ENCODE results near the gene GPC4. TPM values are rescaled to one million over a fixed set of nuclear protein-coding genes. Genes with fewer than 3 reads are reported as not detected.

The GPC4 gene
- total RNA-seq, 1 donor from 2014 or later: 64.6 TPM

- H3K27ac Mint-ChIP-seq (ENCODE audit: unreplicated experiment): peak overlapping the region; percentile 38
- peak overlapping the region; percentile 47 for H3K4me3 Mint-ChIP-seq (ENCODE audit: unreplicated experiment)
Observed at GRCh38 chrX:133265331-133265730, 150.0 kb downstream of the GPC4 start.

GRCh38 chrX:133258481-133258880, 156.8 kb downstream of the GPC4 start:
- no peak overlapping the region for H3K4me3 Mint-ChIP-seq (ENCODE audit: unreplicated experiment)
- H3K27me3 Mint-ChIP-seq (ENCODE audit: low read depth): no peaks in the 10 kb centered on the region
- H3K36me3 Mint-ChIP-seq (ENCODE audit: low read depth): no peaks in the 10 kb centered on the region
- DNase-seq (ENCODE audit: low spot score): no peak
- H3K9me3 Mint-ChIP-seq (ENCODE audit: low read depth): no peaks in the 10 kb centered on the region
- H3K4me1 Mint-ChIP-seq (ENCODE audit: low read depth): peaks cover 27% of the 10 kb centered on the region
- no peak for TF ChIP-seq CTCF (IDR thresholded peaks at IDR 0.05)
- H3K27ac Mint-ChIP-seq (ENCODE audit: unreplicated experiment): no peak overlapping the region

More at GRCh38 chrX:133265331-133265730, 150.0 kb downstream of the GPC4 start:
- Mint-ChIP-seq H3K4me1 (ENCODE audit: low read depth) (peaks cover 14% of the 10 kb centered on the region), H3K9me3 (ENCODE audit: low read depth) (no peaks in the 10 kb centered on the region), H3K27me3 (ENCODE audit: low read depth) (no peaks in the 10 kb centered on the region), H3K36me3 (ENCODE audit: low read depth) (no peaks in the 10 kb centered on the region)
- DNase-seq (ENCODE audit: low spot score): no peak
- TF ChIP-seq CTCF (IDR thresholded peaks at IDR 0.05): no peak

- Mint-ChIP-seq H3K36me3 (ENCODE audit: low read depth) (no peaks in the 10 kb centered on the region), H3K27ac (ENCODE audit: unreplicated experiment) (no peak overlapping the region), H3K27me3 (ENCODE audit: low read depth) (no peaks in the 10 kb centered on the region), H3K4me3 (ENCODE audit: unreplicated experiment) (no peak overlapping the region), H3K9me3 (ENCODE audit: low read depth) (no peaks in the 10 kb centered on the region), H3K4me1 (ENCODE audit: low read depth) (peaks cover 22% of the 10 kb centered on the region)
- no peak for DNase-seq (ENCODE audit: low spot score)
- TF ChIP-seq CTCF (IDR thresholded peaks at IDR 0.05): no peak
Observed at GRCh38 chrX:133254666-133255065, 160.6 kb downstream of the GPC4 start.

GRCh38 chrX:133251204-133251603, 164.1 kb downstream of the GPC4 start:
- H3K36me3 Mint-ChIP-seq (ENCODE audit: low read depth): peaks cover 3% of the 10 kb centered on the region
- no peak for TF ChIP-seq CTCF (IDR thresholded peaks at IDR 0.05)
- no peak overlapping the region for H3K27ac Mint-ChIP-seq (ENCODE audit: unreplicated experiment)
- H3K27me3 Mint-ChIP-seq (ENCODE audit: low read depth): no peaks in the 10 kb centered on the region
- H3K9me3 Mint-ChIP-seq (ENCODE audit: low read depth): peaks cover 13% of the 10 kb centered on the region
- no peak overlapping the region for H3K4me3 Mint-ChIP-seq (ENCODE audit: unreplicated experiment)
- peaks cover 5% of the 10 kb centered on the region for H3K4me1 Mint-ChIP-seq (ENCODE audit: low read depth)
- no peak for DNase-seq (ENCODE audit: low spot score)

- peaks cover 5% of the 10 kb centered on the region for H3K4me1 Mint-ChIP-seq (ENCODE audit: low read depth)
- DNase-seq (ENCODE audit: low spot score): no peak
- TF ChIP-seq CTCF (IDR thresholded peaks at IDR 0.05): no peak
- peaks cover 14% of the 10 kb centered on the region for H3K9me3 Mint-ChIP-seq (ENCODE audit: low read depth)
- peaks cover 3% of the 10 kb centered on the region for H3K36me3 Mint-ChIP-seq (ENCODE audit: low read depth)
- H3K27me3 Mint-ChIP-seq (ENCODE audit: low read depth): no peaks in the 10 kb centered on the region
- no peak overlapping the region for H3K4me3 Mint-ChIP-seq (ENCODE audit: unreplicated experiment)
- H3K27ac Mint-ChIP-seq (ENCODE audit: unreplicated experiment): no peak overlapping the region
Observed at GRCh38 chrX:133250184-133251100, 164.8 kb downstream of the GPC4 start.

Other genes starting within 250 kb of the GPC4 start
- gene TFDP3, start 197.1 kb downstream of the GPC4 start, total RNA-seq: not detected in 3 replicates

Data from chondrocyte (in vitro differentiated cells).